ENCODE measurements around the gene TTC9C. TPM values are rescaled to one million over a fixed set of nuclear protein-coding genes. Genes with fewer than 3 reads are reported as not detected.
"Not testable (repeated sequence)": the region's sequence is repeated elsewhere in the genome, so short reads cannot be mapped to it uniquely, and the experiment has no call there.

The TTC9C gene
- total RNA-seq, 2 experiments from 2014 or later: 33.7 to 37.9 TPM

DNA sequence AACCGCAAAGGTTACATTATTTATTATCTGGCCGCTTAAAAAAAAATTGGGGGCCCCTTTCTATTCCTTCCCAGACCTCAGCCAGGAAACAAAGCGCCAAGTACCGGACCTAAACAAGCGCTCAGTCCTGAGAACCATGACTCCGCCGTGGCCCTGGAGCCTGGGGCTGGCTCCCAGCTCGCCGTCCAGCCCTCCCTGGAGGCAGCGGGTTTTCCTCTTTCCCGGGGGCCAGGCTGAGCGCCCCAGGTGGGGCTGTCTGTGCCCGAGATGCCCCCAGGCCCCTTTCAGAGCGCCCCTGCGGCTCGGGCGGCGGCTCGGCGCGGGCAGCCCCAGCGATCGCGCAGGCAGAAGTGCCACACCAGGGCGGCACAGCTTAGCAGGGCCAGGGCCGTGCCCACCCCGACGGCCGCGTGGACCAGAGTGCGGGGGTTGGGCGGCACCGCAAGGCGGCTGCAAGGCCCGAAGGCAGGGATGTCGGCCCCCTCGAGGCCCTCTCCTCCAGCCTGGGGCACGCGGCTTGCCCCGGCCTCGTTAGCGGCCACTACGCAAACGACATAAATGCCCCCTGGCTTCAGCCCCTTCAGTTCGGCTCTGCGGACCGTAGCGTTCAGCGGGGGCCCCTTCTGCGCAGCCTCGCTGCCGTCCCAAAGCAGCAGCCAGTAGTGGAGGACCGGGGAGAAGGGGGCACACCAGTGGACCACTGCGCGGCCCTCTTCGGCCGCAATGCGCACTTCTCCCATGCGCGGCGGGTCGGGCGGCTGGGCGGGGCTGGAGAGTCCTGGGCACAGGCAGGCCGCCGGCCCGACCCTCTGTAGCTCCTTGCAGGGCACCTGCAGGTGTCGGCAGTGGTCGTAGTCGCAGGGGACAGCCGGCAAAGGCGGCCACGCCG, 40.5 kb upstream of the TTC9C start:
- ATAC-seq: no peak
- Mint-ChIP-seq H3K9me3 (no peaks in the 10 kb centered on the region), H3K27ac (no peak overlapping the region), H3K36me3 (ENCODE audit: low read depth) (peaks cover 18% of the 10 kb centered on the region), H3K4me3 (no peak overlapping the region), H3K4me1 (ENCODE audit: low read depth) (no peaks in the 10 kb centered on the region), H3K27me3 (peaks cover 11% of the 10 kb centered on the region)
- DNase-seq: no peak
- intact Hi-C loops (cut with micrococcal nuclease): no loop called here
- POLR2A ChIA-PET: interaction anchor here (0.5 to 1.8 kb wide), 5 partner anchors 12 to 129 kb away, joined by 3 to 8 read pairs (median 3); partner anchors contain the start of genes C11orf98, CSKMT and HNRNPUL2
- CTCF ChIA-PET: interaction anchor here (1.0 to 1.4 kb wide), 4 partner anchors 11 to 293 kb away, joined by 3 to 4 read pairs (median 4); partner anchors contain the start of gene UQCC3
- TF ChIP-seq, protein P1, sequence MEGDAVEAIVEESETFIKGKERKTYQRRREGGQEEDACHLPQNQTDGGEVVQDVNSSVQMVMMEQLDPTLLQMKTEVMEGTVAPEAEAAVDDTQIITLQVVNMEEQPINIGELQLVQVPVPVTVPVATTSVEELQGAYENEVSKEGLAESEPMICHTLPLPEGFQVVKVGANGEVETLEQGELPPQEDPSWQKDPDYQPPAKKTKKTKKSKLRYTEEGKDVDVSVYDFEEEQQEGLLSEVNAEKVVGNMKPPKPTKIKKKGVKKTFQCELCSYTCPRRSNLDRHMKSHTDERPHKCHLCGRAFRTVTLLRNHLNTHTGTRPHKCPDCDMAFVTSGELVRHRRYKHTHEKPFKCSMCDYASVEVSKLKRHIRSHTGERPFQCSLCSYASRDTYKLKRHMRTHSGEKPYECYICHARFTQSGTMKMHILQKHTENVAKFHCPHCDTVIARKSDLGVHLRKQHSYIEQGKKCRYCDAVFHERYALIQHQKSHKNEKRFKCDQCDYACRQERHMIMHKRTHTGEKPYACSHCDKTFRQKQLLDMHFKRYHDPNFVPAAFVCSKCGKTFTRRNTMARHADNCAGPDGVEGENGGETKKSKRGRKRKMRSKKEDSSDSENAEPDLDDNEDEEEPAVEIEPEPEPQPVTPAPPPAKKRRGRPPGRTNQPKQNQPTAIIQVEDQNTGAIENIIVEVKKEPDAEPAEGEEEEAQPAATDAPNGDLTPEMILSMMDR (IDR thresholded peaks at IDR 0.05): no peak

DNA sequence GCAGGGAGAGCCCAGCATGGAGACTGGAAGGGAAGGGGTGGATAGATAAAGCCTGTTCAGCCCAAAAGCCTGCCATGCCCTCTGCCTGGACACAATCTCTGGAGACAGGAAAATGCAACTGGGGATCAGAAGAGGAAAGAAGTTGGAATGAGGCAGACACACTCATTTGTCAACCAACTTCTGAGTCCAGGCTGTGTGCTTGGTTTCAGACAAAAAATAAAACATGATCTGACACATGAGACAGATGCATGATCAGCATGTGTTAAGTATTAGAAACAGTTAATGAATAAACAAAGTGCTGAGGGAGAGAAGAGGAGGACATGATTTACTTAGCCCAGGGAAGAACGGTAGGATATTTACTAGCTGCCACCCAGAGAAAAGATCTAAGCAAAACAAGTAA, 39.8 kb upstream of the TTC9C start:
- peaks cover 11% of the 10 kb centered on the region for H3K27me3 Mint-ChIP-seq
- intact Hi-C loops (cut with micrococcal nuclease): no loop called here
- ChIA-PET POLR2A (interaction anchor here (1.5 to 1.8 kb wide), 2 partner anchors 13 to 24 kb away, joined by 3 to 8 read pairs; partner anchors contain the start of genes C11orf98 and CSKMT), CTCF (interaction anchor here (1.0 to 1.4 kb wide), 4 partner anchors 12 to 294 kb away, joined by 3 to 4 read pairs (median 4); partner anchors contain the start of gene UQCC3)
- H3K9me3 Mint-ChIP-seq: no peaks in the 10 kb centered on the region
- DNase-seq (no peak), ATAC-seq (no peak)
- peaks cover 20% of the 10 kb centered on the region for H3K36me3 Mint-ChIP-seq (ENCODE audit: low read depth)
- H3K4me3 Mint-ChIP-seq: no peak overlapping the region
- TF ChIP-seq, protein P1 (IDR thresholded peaks at IDR 0.05): no peak
- no peak overlapping the region for H3K27ac Mint-ChIP-seq
- H3K4me1 Mint-ChIP-seq (ENCODE audit: low read depth): no peaks in the 10 kb centered on the region

DNA sequence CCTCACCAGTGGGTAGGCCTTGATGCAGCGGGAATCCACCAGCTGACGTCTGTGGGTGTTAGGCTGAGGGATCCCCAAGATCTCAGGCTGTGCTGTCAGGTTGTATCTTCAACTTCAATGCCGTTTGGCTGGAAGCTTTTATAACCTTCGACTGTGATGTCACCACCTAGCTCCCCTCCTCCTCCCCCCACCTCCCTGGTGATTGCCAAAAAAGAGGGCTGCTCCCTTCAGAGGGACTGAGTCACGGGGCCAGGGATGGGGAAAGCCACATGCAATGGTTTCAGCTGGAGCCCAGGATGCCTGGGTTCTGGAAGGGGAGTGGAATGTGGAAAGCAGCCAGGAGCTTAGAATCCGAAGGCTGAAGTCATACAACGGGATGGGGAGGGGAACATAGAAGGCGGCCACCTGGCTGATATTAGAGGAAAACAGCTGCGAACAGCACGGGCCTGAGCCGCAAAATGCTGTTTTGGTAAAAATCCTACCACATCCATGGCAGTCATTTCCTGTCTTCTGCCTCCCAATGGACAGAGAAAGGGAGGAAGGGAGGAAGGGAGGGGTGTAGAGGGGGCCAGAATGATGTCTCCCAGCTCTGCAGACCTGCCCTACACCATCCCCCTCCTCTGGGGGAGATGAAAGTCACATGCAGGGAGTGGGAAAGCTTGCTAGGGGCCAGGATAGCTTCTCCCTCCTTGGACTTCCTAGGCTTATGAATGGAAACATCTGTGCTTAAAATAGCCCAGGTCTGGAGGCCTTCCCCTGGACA, 38.7 kb upstream of the TTC9C start, which contains the start of gene LRRN4CL:
TSS of gene LRRN4CL (minus strand) at position 110 of the 763 bp plus-strand sequence. CDS start 1,022 bp downstream, outside the sequence.
- intact Hi-C loops (cut with micrococcal nuclease): no loop called here
- TF ChIP-seq, protein P1 (IDR thresholded peaks at IDR 0.05): no peak
- Mint-ChIP-seq H3K9me3 (no peaks in the 10 kb centered on the region), H3K36me3 (ENCODE audit: low read depth) (peaks cover 23% of the 10 kb centered on the region), H3K27ac (no peak within 1 kb of the TSS), H3K4me1 (ENCODE audit: low read depth) (peaks cover 3% of the 10 kb centered on the region), H3K27me3 (peaks cover 11% of the 10 kb centered on the region), H3K4me3 (no peak within 1 kb of the TSS)
- ATAC-seq (no peak), DNase-seq (no peak)
- CTCF ChIA-PET: interaction anchor here (0.8 to 6.9 kb wide), 3 partner anchors 8 to 295 kb away, joined by 3 to 79 read pairs (median 4); partner anchors contain the start of gene UBXN1
- POLR2A ChIA-PET: interaction anchor here (0.8 to 2.9 kb wide), 8 partner anchors 9 to 25 kb away, joined by 3 to 8 read pairs (median 3); partner anchors contain the start of genes C11orf98, CSKMT, LBHD1 and UQCC3

DNA sequence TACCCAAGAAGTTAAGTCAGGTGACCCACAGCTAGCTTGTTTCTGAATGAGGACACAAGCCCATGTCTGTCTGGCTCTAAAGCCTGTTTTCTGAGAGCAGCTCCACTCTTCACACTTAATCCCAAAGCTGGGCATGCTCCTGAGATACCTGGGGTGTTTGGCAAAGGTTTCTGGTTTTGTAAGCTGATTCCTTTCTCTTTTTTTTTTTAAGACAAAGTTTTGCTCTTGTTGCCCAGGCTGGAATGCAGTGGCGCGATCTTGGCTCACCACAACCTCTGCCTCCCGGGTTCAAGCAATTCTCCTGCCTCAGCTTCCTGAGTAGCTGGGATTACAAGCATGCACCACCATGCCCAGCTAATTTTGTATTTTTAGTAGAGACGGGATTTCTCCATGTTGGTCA, 34.7 kb upstream of the TTC9C start:
- H3K4me3 Mint-ChIP-seq; DNase-seq; H3K27me3 Mint-ChIP-seq; intact Hi-C loops (cut with micrococcal nuclease); ATAC-seq; H3K9me3 Mint-ChIP-seq; H3K27ac Mint-ChIP-seq; H3K4me1 Mint-ChIP-seq (ENCODE audit: low read depth): not testable (repeated sequence)
- ChIA-PET CTCF (interaction anchor here (0.8 to 6.9 kb wide), 29 partner anchors 10 to 309 kb away, joined by 3 to 79 read pairs (median 4); partner anchors contain the start of genes B3GAT3, C11orf98, CSKMT and GANAB), POLR2A (interaction anchor here (0.8 to 2.5 kb wide), 5 partner anchors 12 to 101 kb away, joined by 3 to 9 read pairs (median 4); partner anchors contain the start of genes C11orf98 and CSKMT)
- peaks cover 27% of the 10 kb centered on the region for H3K36me3 Mint-ChIP-seq (ENCODE audit: low read depth)
